ENCODE measurements around the gene DYNC1I1.

The DYNC1I1 gene

DNA sequence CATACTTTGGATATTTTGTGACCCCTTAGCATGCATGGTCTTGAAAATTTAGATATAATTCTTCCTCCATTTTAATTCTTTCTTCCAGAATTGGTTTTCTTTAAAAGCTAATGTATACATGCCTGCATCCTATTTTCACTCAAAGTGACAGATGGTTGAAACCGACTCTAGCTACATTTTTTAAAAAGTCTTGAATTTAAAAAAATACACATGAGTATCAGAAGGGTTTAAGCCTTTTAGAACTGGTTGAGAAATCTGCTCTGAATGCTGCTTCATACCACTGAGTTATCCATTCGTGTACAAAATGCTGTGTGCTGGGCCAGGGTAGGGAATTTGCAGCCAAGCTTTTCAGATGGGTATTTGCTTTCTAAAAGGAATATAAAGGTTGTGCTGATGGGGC is 16.5 kb downstream of the DYNC1I1 start:
- in situ Hi-C loops (cut with HindIII; ENCODE audit: low sequenced_read_pairs): no loop called here

- in situ Hi-C loops (cut with HindIII; ENCODE audit: low sequenced_read_pairs): no loop called here
Measured at GRCh38 chr7:95793658-95794057, 21.3 kb downstream of the DYNC1I1 start.

DNA sequence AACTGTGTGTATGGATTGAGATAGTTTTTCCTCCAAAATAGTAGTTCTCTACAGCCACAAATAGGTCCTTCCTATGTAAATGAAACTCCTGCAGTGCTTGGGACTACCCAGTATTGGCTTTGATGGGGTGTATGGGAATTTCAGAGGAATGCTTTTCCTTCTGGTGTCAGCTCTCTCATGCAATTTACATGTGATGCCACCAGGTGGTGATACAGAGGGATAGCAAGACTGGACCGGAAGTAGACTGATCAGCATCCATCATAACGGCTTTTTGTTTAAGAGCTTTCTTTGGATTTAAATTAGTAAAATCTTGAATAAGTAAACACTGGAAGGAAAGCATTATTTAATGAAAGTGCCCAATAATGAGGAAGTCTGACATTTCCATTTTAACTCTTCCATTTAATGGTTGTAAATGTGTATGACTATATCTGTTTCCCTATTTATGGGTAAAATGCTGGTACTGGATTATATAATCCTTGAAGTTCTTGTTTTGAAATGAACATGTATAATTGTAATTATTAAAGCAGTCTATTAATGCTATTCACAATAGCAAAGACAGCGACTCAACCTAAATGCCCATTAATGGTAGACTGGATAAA is 22.7 kb downstream of the DYNC1I1 start:
- in situ Hi-C loops (cut with HindIII; ENCODE audit: low sequenced_read_pairs): no loop called here

DNA sequence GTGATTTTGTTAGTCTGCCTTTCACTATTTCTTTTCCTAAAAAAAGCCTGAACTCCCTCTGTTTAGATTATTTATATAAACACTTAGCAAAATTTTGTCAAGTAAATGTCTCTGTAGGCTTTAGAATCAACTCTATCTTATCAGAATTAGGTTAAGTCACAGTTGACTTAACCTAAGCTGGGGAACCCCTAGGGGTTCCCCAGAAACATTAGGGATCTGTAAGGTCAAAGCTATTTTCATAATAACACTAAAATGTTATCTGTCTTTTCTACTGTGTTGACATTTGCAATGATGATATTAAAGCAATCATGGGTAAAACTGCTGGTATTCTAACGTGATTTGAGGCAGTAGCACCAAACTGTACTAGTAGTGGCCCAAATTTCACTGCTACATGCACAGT is 24.3 kb downstream of the DYNC1I1 start:
- in situ Hi-C loops (cut with HindIII; ENCODE audit: low sequenced_read_pairs): no loop called here

- in situ Hi-C loops (cut with HindIII; ENCODE audit: low sequenced_read_pairs): no loop called here
Measured at GRCh38 chr7:95798401-95798930, 26.1 kb downstream of the DYNC1I1 start.

- in situ Hi-C loops (cut with HindIII; ENCODE audit: low sequenced_read_pairs): no loop called here
Measured at GRCh38 chr7:95800787-95801186, 28.4 kb downstream of the DYNC1I1 start.

- in situ Hi-C loops (cut with HindIII; ENCODE audit: low sequenced_read_pairs): no loop called here
Measured at GRCh38 chr7:95802270-95802669, 29.9 kb downstream of the DYNC1I1 start.

- in situ Hi-C loops (cut with HindIII; ENCODE audit: low sequenced_read_pairs): no loop called here
Measured at GRCh38 chr7:95804052-95804451, 31.7 kb downstream of the DYNC1I1 start.

DNA sequence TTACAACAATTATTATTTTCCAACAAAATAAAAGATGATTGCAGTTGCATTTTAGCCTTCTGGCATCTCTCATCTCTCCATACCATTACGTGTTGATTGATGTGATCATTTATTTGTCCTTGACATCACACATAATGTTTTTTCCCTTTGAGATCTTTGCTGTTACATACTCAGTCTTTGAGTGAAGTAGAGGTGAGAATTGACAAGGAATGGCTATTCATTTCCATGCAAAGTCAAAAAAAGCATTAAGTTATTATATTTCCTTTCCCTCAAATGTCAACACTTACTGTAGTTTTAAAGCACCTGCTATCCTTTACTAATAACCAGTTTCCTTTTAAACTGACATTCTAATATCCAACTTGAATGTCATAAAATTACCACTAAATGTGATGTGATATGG is 33.6 kb downstream of the DYNC1I1 start:
- in situ Hi-C loops (cut with HindIII; ENCODE audit: low sequenced_read_pairs): no loop called here

DNA sequence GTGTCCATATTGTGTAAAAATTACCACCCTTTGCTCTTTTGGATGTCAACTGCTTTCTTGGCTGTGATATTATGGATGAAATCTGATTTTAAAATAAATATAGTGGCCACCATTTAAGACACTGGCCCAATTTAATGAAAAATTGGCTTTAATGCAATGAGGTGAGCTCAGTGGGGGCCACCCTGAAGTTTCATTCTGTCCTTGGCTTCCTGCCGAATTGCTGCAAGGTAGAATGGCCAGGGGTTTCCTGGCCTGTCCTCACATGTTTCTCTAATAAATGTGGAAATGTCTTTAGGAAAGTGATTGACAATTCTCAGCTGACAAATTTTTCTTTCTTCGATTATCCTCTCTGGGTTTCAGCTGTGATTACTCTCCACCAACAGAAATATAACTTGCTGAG is 36.0 kb downstream of the DYNC1I1 start:
- in situ Hi-C loops (cut with HindIII; ENCODE audit: low sequenced_read_pairs): no loop called here

DNA sequence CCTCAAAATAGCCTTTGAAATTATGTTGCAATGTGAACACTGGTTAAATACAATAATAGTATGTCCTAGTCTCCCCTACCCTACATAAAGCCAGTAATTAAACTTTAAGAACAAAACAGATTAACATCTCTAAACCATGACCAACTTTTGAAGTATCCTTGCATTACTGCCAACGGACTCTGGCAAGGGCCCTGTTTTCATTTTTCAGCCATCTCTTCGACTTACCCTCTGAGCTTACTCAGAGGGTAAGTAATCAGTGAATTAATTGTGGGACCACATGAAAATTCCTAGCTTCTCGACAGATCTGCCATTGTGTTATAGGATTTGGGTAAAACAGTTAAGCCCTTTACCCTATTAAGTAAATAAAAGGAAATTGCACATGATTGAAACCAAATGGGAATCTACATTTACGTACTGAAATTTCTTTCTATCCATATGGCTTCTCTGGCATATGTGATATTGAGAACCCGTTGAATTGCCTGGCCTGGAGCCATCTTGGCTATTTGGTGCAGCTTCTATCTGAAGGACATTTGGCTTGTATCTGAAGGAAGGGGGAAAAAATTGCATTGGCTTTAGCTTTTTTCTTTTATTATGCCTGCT is 39.6 kb downstream of the DYNC1I1 start:
- in situ Hi-C loops (cut with HindIII; ENCODE audit: low sequenced_read_pairs): no loop called here

GRCh38 chr7:95814721-95815120 is 42.4 kb downstream of the DYNC1I1 start:
- in situ Hi-C loops (cut with HindIII; ENCODE audit: low sequenced_read_pairs): no loop called here

DNA sequence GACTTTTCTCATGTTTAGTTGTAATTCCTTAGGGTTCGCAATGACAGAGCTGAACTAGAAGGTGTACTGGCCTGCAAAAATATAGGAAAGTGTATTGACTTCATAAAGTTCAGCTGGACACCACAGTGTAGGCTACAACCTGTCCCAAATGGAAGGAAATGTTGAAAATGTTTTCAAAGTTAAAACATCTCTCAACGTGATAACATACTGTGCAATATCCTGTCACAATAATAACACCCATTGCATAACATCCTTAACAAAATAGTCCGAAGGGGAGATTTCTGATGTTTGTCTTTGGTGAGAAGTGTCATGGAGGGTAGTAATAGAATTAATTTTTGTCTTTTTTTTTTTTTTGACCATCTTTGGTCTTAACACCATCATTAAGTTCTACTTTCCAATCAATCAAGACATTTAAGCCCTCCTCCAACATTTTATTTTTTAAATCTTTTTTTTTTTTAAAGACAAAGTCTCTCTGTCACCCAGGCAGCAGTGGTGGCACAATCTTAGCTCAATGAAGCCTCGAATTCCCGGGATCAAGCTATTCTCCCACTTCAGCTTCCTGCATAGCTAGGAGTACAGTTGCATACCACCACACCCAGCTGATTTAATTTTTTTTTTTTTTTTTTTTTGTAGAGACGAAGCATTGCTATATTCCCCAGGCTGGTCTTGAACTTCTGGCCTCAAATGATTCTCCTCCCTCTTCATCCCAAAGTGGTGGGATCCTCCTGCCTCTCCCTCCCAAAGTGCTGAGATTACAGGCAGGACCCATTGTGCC is 45.7 kb downstream of the DYNC1I1 start:
- in situ Hi-C loops (cut with HindIII; ENCODE audit: low sequenced_read_pairs): no loop called here

GRCh38 chr7:95820778-95821177 is 48.4 kb downstream of the DYNC1I1 start:
- in situ Hi-C loops (cut with HindIII; ENCODE audit: low sequenced_read_pairs): no loop called here

DNA sequence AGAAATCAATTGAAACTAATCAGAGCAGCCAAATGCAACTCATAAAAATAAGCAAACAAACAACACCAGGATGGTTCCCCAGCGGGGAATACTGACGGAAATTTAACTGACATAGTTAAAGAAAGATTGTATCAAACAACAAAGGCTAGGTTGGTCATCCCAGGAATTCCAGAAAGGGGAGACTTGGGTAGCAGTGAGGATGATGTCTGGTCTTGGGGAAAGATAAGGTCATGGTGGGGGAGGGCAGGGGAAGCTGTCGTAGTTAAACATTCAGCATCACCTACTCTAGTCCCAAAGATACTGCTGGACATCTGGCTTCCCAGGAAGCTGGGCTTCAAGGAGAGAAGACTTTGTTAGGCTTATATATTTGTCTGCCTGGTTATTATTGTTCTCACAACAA is 50.4 kb downstream of the DYNC1I1 start:
- in situ Hi-C loops (cut with HindIII; ENCODE audit: low sequenced_read_pairs): no loop called here

- in situ Hi-C loops (cut with HindIII; ENCODE audit: low sequenced_read_pairs): no loop called here
Measured at GRCh38 chr7:95824616-95825015, 52.3 kb downstream of the DYNC1I1 start.

DNA sequence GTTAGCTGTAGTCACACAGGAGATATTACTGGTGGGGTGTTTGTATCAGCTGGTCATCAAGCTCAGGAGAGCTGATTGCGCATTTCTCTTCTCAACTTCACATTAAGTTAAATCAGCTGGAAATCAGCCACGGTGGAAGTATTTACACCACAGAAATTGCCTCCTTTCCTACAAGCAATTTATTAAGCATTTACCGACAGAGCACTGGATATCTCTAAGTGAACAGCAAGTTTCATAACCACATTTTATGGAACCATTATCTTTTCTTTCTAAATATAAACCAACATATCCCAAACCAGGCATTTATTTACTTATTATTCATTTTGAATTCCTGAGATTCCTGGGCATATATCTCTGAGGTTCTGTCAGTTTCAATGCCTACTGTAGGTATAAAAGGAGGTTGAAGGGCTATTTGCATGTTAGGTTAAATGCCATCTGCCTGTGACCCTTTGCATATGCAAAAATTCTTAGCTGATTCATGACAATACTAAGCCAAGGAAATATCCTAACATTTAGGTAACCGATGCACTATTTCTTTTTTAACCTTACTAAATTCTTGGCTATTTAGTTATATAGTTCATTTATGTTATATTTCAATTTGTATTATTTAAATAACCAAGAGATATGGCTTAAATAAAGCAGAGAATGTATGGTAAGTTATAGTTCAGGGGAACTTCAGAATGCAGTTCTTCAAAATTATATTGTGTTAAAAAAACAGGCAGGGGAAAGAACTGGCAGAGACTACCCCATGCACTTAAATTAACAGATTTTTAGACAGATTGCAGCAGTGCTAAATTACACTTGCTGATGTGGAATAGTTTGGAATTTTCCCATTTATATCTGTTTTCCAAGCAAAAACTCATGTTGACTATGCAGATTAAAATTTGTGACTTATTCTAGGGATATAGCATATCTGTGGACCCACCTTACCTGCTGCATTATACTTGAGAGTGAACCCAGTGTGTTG is 56.8 kb downstream of the DYNC1I1 start:
- in situ Hi-C loops (cut with HindIII; ENCODE audit: low sequenced_read_pairs): no loop called here

DNA sequence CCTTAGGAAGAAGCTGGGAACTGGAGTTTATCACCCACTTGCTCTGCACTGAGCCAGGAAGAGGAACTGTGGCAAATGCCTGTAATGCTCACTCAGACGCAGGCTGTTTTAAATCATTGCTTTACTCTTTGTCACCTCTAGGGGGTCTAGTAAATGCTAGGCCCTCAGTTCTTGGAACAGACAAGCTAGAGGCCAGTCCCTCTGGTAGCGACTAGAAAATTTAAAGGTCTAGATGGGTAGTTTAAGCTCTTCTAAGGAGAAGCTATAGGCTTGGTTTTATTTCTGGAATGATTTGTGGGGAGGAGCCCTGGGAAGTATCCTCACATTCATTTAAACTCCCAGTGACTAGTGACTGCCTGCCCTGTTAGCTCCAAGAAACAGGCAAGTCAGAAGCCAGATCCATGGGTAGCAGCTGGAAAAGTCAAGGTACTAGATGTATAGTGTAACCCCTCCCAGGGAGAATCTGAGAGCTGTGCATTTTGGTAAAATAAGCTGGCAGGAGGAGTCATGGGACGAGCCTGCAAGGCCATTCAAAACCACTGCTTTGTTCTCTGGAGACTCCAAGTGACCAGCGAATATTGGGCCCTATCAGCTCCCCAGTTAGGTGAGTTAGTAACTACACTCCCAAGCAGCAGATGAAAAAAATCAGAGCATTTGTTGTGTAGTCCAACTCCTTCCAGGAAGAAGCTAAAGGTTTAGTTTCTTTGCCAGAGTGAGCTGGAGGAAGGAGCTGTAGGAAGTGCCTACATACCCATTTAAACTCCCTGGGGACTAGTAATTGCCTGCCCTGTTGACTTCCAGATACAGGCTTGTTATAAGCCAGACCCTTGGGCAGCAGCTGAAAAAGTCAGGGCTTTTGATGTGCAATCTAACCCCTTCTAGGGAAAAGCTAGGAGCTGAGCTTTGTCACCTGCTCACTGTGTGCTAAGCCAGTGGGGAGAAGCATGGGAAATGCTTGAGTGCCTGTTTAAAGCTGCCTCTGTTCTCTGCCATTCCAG is 68.9 kb downstream of the DYNC1I1 start:
- in situ Hi-C loops (cut with HindIII; ENCODE audit: low sequenced_read_pairs): no loop called here

DNA sequence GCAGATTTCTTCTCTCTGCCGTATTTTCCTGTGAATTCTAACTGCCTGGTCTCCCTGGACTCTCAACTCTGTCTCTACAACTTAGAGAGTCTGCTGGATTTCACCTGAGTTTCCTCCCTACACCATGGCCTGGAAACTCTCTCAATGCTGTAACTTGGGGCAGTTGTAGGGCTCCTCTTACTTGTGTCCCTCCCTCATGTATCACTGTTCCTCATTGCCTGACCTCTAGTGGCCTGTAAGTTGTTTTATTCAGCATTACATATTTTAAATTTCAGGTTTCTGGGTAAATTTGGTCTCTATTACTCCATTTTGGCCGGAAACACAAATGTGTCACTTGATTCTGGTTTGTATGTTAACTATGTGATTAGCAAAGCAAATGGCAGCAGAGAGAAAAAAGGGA is 70.9 kb downstream of the DYNC1I1 start:
- in situ Hi-C loops (cut with HindIII; ENCODE audit: low sequenced_read_pairs): no loop called here

- in situ Hi-C loops (cut with HindIII; ENCODE audit: low sequenced_read_pairs): no loop called here
Measured at GRCh38 chr7:95845007-95845406, 72.7 kb downstream of the DYNC1I1 start.
